Gastrocnemius medialis (tissue), 4 donors: ENCODE results near the gene NRN1L. TPM values are rescaled to one million over a fixed set of nuclear protein-coding genes. Genes with fewer than 3 reads are reported as not detected.

Experiments
- ATAC-seq, 2 donors: fragments of 150-250 bp; one replicate each; pipeline ENCODE4 v1.9.1; 2016
- DNase-seq, 2 donors: peaks; one replicate each; pipeline ENCODE4 v3.0.0-alpha.2; 2019
- H3K27ac ChIP-seq, 4 donors: fragments of 200-600 bp; sonication (generic); 1 replicate in 1 of 4; 2 replicates in 3 of 4; pipeline ENCODE4 v1.5.1; 2016 to 2018; ENCODE audit warnings: mild to moderate bottlenecking in 2 of 4, moderate library complexity in 1 of 4
- H3K27me3 ChIP-seq, 3 donors: fragments of 200-600 bp; sonication (generic) in 2 of 3; 1 replicate in 1 of 3; 2 replicates in 2 of 3; pipeline versions ENCODE4 v1.5.1 to v1.6.0; 2016 to 2019; ENCODE audit warnings: mild to moderate bottlenecking in 1 of 3, moderate library complexity in 1 of 3
- H3K36me3 ChIP-seq, 2 donors: fragments of 200-600 bp; sonication (generic) in 1 of 2; one replicate each; pipeline ENCODE4 v1.5.1; 2017 to 2018
- H3K4me1 ChIP-seq, 2 donors: fragments of 200-600 bp; sonication (generic) in 1 of 2; one replicate each; pipeline ENCODE4 v1.5.1; 2016 to 2017; ENCODE audit warnings: mild to moderate bottlenecking in 2 of 2
- H3K4me3 ChIP-seq, 4 donors: fragments of 200-600 bp; sonication (generic) in 3 of 4; 1 replicate in 1 of 4; 2 replicates in 3 of 4; pipeline ENCODE4 v1.5.1; 2016 to 2019; ENCODE audit warnings: mild to moderate bottlenecking in 2 of 4
- H3K9me3 ChIP-seq, 3 donors: fragments of 200-600 bp; sonication (generic) in 2 of 3; 1 replicate in 1 of 3; 2 replicates in 2 of 3; pipeline ENCODE4 v1.5.1; 2016 to 2019
- CTCF ChIP-seq, 5 experiments: fragments of 450-650 bp in 3 of 5; fragments of 200-600 bp in 2 of 5; sonication (generic) in 2 of 5; IDR thresholded peaks in 4 of 5; conservative IDR thresholded peaks in 1 of 5; 1 replicate in 4 of 5; 2 replicates in 1 of 5; pipeline ENCODE4 v1.5.1; 2016 to 2019; ENCODE audit warnings: antibody characterized with exemption in 5 of 5, mild to moderate bottlenecking in 3 of 5, moderate library complexity in 3 of 5
- POLR2A ChIP-seq, 2 donors: fragments of 450-650 bp; IDR thresholded peaks; one replicate each; pipeline ENCODE4 v1.6.1; 2017; ENCODE audit warnings: antibody characterized with exemption in 2 of 2, mild to moderate bottlenecking in 2 of 2, moderate library complexity in 2 of 2
- in situ Hi-C, 4 donors: fragments of 200-750 bp; cut with MboI; loops; one replicate each; pipeline versions ENCODE4 v1.15.0 to v1.8.0; 2017; ENCODE audit warnings: low sequenced_read_pairs in 4 of 4
- intact Hi-C: fragments of 100-400 bp; cut with DNase I; formaldehyde crosslinking; loops from one replicate; pipeline ENCODE4 v1.15.1; 2023; ENCODE audit warnings: low total_unique reads
- total RNA-seq, 4 donors: library from RNA; depleted of rRNA; stranded (reverse); fragments of >200 nt; gene quantifications; one replicate each; pipeline versions ENCODE4 v1.1.0 to v1.2.3, GENCODE V29; 2016

NRN1L gene
- total RNA-seq, 4 donors from 2014 or later, result 0.87 to 2.8 (median 1.1) TPM; not detected in 1

DNA sequence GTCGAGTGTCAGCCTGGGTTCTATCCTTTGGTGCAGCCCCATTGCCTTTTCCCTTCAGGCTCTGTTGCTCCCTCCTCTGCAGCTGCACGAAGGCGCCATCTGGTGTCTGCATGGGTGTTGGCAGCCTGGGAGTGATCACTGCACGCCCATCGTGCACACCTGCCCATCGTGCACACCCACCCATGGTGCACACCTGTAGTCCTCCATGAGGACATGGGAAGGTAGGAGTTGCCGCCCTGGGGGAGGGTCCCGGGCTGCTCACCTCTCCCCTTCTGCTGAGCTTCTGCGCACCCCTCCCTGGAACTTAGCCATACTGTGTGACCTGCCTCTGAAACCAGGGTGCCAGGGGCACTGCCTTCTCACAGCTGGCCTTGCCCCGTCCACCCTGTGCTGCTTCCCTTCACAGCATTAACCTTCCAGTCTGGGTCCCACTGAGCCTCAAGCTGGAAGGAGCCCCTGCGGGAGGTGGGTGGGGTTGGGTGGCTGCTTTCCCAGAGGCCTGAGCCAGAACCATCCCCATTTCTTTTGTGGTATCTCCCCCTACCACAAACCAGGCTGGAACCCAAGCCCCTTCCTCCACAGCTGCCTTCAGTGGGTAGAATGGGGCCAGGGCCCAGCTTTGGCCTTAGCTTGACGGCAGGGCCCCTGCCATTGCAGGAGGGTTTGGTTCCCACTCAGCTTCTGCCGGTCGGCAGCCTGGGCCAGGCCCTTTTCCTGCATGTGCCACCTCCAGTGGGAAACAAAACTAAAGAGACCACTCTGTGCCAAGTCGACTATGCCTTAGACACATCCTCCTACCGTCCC, 44.1 kb downstream of the NRN1L start:
- in situ Hi-C loops, result loop anchor here (5.0 to 10.0 kb wide), 3 partner anchors 104 to 114 kb away; no protein-coding TSS in a partner anchor

DNA sequence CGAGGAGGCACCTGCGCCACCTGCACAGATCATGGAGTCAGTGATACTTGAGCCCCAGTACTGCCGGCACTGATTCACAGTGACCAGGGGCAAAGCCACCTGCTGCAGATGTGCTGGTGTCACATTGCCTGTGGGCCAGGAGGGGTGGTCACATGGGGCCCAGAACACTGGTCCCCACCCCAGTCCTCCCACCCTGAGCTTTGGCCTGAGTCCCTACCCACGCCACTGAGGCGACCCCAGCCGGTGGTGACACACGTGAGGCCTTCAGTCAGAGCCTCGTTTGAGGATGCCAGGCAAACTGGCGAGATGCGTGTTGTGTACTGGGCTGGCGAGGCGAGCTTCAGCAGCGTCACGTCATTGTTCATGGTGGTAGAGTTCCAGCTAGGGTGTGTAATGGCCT, 45.5 kb downstream of the NRN1L start:
- Histone ChIP-seq H3K4me3 (no peak overlapping the region), H3K27ac (no peak overlapping the region), H3K4me1 (peaks cover 30 to 34% of the 10 kb centered on the region in 2 donors), H3K9me3 (no peaks in the 10 kb centered on the region), H3K27me3 (no peaks in the 10 kb centered on the region), H3K36me3 (peaks cover 0 to 10% of the 10 kb centered on the region in 2 donors)
- in situ Hi-C loops (loop anchor here in 1 of 4 donors (10.0 kb wide), 1 partner anchor 45 kb away; the partner anchor contains the start of gene NRN1L), intact Hi-C loops (loop anchor here (10.0 kb wide), 1 partner anchor 375 kb away; no protein-coding TSS in a partner anchor)
- TF ChIP-seq CTCF (IDR thresholded peaks at IDR 0.05 in 4 of 5, conservative IDR thresholded peaks at IDR 0.05 in 1 of 5) (no peak), POLR2A (IDR thresholded peaks at IDR 0.05) (no peak)
- peak in 1 of 2 donors; percentile 11 for DNase-seq
- no peak for ATAC-seq

More for the DNA sequence above, 44.1 kb downstream of the NRN1L start:
- TF ChIP-seq POLR2A (IDR thresholded peaks at IDR 0.05) (no peak), CTCF (IDR thresholded peaks at IDR 0.05 in 4 of 5, conservative IDR thresholded peaks at IDR 0.05 in 1 of 5) (peak; percentile 88 to 95 (median 93))
- intact Hi-C loops, result loop anchor here (1.0 to 10.0 kb wide), 4 partner anchors 44 to 254 kb away; partner anchors contain the start of genes NRN1L and THAP11
- peak; percentile 46 to 65 for DNase-seq
- peaks cover 29 to 34% of the 10 kb centered on the region in 2 donors for H3K4me1 ChIP-seq
- peak; percentile 59 to 61 for ATAC-seq
- no peaks in the 10 kb centered on the region for H3K27me3 ChIP-seq
- no peak overlapping the region for H3K4me3 ChIP-seq
- peaks cover 0 to 10% of the 10 kb centered on the region in 2 donors for H3K36me3 ChIP-seq
- no peaks in the 10 kb centered on the region for H3K9me3 ChIP-seq
- H3K27ac ChIP-seq, result peak overlapping the region in 2 of 4 donors; percentile 60 to 66

DNA sequence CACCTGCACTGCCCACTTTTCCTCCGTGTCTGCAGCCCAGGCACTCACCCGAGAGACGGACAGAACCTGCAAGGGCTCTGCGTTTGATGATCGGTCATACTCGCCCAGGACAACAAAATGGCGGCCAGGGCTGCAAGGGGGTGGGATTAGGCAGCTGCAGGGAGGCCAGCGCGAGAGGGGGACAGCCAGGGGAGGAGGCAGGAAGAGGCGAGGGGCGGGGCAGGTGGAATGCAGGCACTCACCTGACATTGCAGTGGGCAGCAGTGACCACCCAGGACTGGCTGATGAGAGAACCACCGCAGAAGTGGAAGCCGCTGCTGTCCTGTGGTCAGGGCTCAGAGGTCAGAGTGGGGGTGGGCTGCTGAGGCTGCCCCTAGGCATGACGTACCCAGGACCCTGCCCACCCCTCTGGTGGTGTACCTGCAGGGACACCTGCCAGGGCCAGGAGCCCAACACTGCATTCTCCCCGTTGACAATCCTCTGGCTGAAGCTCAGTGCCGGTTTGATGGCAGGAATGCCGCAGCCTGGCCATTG, 46.1 kb downstream of the NRN1L start:
- in situ Hi-C loops, result loop anchor here in 1 of 4 donors (10.0 kb wide), 1 partner anchor 46 kb away; the partner anchor contains the start of gene NRN1L
- no peak overlapping the region for H3K27ac ChIP-seq
- TF ChIP-seq POLR2A (IDR thresholded peaks at IDR 0.05), result no peak
- TF ChIP-seq CTCF (IDR thresholded peaks at IDR 0.05 in 4 of 5, conservative IDR thresholded peaks at IDR 0.05 in 1 of 5), result no peak
- H3K4me1 ChIP-seq, result peaks cover 25 to 31% of the 10 kb centered on the region in 2 donors
- no peaks in the 10 kb centered on the region for H3K9me3 ChIP-seq
- intact Hi-C loops, result loop anchor here (10.0 kb wide), 1 partner anchor 376 kb away; no protein-coding TSS in a partner anchor
- peaks cover 0 to 10% of the 10 kb centered on the region in 2 donors for H3K36me3 ChIP-seq
- H3K27me3 ChIP-seq, result no peaks in the 10 kb centered on the region
- ATAC-seq, result no peak
- peak in 1 of 2 donors; percentile 14 for DNase-seq
- no peak overlapping the region for H3K4me3 ChIP-seq

DNA sequence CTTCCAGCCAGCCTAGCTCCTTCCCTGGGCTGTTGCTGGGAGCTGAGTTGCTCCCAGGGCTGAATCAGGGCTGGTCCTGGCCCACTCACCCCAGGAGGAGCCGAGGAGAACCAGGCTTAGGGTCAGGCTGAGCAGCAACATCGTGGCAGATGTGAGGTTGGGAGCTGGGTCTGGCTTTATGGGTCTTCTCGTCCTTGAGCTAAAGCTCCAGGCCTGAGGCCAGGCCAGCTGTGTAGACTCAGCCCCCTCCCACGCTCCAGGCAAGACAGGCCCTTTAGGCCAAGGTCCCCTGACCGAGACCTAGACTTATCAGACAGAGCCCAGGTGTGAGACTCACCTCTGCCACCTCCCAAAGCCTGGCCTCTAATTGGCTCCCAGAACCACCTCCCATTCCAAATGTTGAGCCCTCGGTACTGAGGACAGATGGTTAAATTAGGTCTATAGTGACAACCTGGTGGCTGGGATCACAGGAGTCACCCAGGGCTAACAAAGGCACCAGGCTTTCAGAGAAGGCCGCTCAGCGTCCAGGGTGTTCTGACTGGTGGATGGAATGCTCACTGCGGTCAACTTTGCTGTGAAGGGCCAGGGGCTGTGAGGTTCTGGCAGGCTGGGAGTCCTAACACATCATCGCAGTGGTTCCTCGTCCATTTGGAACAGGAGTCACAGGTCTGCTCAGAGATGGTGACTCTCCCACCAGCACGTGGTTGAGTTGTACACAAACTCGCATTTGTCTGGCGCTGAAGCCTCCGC, 47.2 kb downstream of the NRN1L start, which contains the start of gene CTRL:
Gene CTRL (minus strand): TSS at position 151 of the 750 bp plus-strand sequence. CDS start 10 bp downstream, at position 141.
- intact Hi-C loops, result loop anchor here (10.0 kb wide), 1 partner anchor 377 kb away; no protein-coding TSS in a partner anchor
- Histone ChIP-seq H3K9me3 (no peaks in the 10 kb centered on the region), H3K4me3 (no peak within 1 kb of the TSS), H3K27ac (no peak within 1 kb of the TSS), H3K36me3 (peaks cover 0 to 10% of the 10 kb centered on the region in 2 donors), H3K27me3 (no peaks in the 10 kb centered on the region), H3K4me1 (peaks cover 17 to 24% of the 10 kb centered on the region in 2 donors)
- ATAC-seq (no peak), DNase-seq (no peak)
- in situ Hi-C loops, result loop anchor here in 1 of 4 donors (10.0 kb wide), 1 partner anchor 47 kb away; the partner anchor contains the start of gene NRN1L
- no peak for TF ChIP-seq CTCF (IDR thresholded peaks at IDR 0.05 in 4 of 5, conservative IDR thresholded peaks at IDR 0.05 in 1 of 5)
- TF ChIP-seq POLR2A (IDR thresholded peaks at IDR 0.05), result no peak
